DOHH2 (cell line): ENCODE data around the gene PLA1A.

Experiments used
- EZH2phosphoT487 ChIP-seq: fragments of 200-600 bp; sonication (generic); IDR thresholded peaks from 2 replicates; pipeline ENCODE4 v1.6.1; 2017; ENCODE audit warnings: borderline replicate concordance, mild to moderate bottlenecking, antibody characterized with exemption, low read length, moderate library complexity, mixed read lengths
- TF ChIP-seq, protein P1 (sequence below): fragments of 200-600 bp; sonication (generic); IDR thresholded peaks from one replicate; pipeline ENCODE4 v1.5.1; 2014; ENCODE audit warnings: antibody characterized with exemption, mild to moderate bottlenecking, low read depth, low read length; ENCODE audit not compliant: poor library complexity, severe bottlenecking

DNA sequence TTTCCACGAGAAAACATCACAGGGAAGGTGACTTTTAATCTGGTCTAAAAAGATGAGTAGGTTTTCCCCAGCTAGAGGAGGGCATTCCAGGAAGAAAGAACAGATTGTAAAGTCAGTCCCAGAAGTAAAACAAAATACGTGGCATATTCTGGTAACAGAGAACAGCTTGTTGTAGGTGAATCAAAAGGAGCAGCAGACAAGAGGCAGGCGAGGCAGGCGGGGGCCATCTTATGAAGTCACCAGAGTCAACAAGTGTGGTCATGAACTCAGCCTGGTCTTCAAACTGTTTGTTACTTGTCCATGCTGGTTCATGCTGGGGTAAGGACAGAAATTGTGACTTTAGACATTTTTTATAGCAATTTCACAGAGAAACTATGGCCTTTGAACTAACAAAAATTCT is 66.7 kb downstream of the PLA1A start:
- TF ChIP-seq, protein P1, sequence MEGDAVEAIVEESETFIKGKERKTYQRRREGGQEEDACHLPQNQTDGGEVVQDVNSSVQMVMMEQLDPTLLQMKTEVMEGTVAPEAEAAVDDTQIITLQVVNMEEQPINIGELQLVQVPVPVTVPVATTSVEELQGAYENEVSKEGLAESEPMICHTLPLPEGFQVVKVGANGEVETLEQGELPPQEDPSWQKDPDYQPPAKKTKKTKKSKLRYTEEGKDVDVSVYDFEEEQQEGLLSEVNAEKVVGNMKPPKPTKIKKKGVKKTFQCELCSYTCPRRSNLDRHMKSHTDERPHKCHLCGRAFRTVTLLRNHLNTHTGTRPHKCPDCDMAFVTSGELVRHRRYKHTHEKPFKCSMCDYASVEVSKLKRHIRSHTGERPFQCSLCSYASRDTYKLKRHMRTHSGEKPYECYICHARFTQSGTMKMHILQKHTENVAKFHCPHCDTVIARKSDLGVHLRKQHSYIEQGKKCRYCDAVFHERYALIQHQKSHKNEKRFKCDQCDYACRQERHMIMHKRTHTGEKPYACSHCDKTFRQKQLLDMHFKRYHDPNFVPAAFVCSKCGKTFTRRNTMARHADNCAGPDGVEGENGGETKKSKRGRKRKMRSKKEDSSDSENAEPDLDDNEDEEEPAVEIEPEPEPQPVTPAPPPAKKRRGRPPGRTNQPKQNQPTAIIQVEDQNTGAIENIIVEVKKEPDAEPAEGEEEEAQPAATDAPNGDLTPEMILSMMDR, result no peak
- TF ChIP-seq EZH2phosphoT487, result no peak
